ENCODE data around the gene EDEM2. TPM values are rescaled to one million over a fixed set of nuclear protein-coding genes. Genes with fewer than 3 reads are reported as not detected.
A peak's percentile ranks its signal among the peaks of the same experiment; 100 is the strongest.
"Not testable (repeated sequence)": the region's sequence is repeated elsewhere in the genome, so short reads cannot be mapped to it uniquely, and the experiment has no call there.

Gene EDEM2

DNA sequence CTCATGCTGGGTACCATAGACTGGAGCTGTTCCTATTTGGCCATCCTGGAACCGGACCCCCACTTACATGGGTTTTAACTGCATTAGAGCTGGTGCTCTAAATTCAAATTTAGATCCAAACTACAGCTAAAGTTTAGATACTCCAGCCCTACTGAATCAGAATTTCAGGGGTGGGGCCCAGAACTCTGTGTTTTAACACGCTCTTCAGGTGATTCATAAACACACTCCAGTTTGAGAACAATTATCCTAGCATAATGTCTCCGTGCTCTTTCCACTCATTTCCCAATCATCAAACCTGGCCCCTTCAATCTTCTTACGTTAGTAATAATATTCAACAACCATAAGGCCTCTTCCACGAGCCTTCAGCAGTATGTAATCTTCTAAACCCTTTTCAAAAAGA is 69.8 kb downstream of the EDEM2 start:
- H2AK5ac ChIP-seq (ENCODE audit: low read length) = no peak overlapping the region
- H3K27ac ChIP-seq (ENCODE audit: low read depth, low read length) = no peak overlapping the region
- DNase-seq = no peak
- peaks cover 10% of the 10 kb centered on the region for H3K79me2 ChIP-seq (ENCODE audit: control insufficient read depth, insufficient read depth, low read length)
- no peak overlapping the region for H2BK120ac ChIP-seq (ENCODE audit: low read depth, low read length)
- H2BK15ac ChIP-seq (replicated peaks; ENCODE audit: low read depth) = no peak overlapping the region
- H2BK5ac ChIP-seq (ENCODE audit: low read length) = no peak overlapping the region
- H3K79me1 ChIP-seq (ENCODE audit: low read length) = peaks cover 4% of the 10 kb centered on the region
- H4K5ac ChIP-seq (ENCODE audit: low read length) = no peak overlapping the region
- H3K4ac ChIP-seq (ENCODE audit: low read depth, low read length) = no peak overlapping the region
- no peak overlapping the region for H3K4me2 ChIP-seq (ENCODE audit: low read length)
- H3K4me3 ChIP-seq (ENCODE audit: low read length) = peak overlapping the region; percentile 6
- no CpG with 5 or more reads among the region's 5 CpGs for WGBS (ENCODE audit: extremely low coverage, insufficient coverage, low lambda C conversion rate)
- no peaks in the 10 kb centered on the region for H3K27me3 ChIP-seq (ENCODE audit: insufficient read depth, low read length, poor library complexity)
- no peak overlapping the region for H3K9ac ChIP-seq (ENCODE audit: low read length)
- no peaks in the 10 kb centered on the region for H3K4me1 ChIP-seq (ENCODE audit: control insufficient read depth, low read depth, low read length)
- no peak overlapping the region for H4K8ac ChIP-seq (ENCODE audit: low read depth, low read length)
- no peak overlapping the region for H3K56ac ChIP-seq (ENCODE audit: low read length)
- no peak overlapping the region for H3K18ac ChIP-seq (ENCODE audit: low read length)
- peaks cover 10% of the 10 kb centered on the region for H3K36me3 ChIP-seq (ENCODE audit: control insufficient read depth, insufficient read depth, low read length)
- H3K23ac ChIP-seq (ENCODE audit: low read length) = no peak overlapping the region

DNA sequence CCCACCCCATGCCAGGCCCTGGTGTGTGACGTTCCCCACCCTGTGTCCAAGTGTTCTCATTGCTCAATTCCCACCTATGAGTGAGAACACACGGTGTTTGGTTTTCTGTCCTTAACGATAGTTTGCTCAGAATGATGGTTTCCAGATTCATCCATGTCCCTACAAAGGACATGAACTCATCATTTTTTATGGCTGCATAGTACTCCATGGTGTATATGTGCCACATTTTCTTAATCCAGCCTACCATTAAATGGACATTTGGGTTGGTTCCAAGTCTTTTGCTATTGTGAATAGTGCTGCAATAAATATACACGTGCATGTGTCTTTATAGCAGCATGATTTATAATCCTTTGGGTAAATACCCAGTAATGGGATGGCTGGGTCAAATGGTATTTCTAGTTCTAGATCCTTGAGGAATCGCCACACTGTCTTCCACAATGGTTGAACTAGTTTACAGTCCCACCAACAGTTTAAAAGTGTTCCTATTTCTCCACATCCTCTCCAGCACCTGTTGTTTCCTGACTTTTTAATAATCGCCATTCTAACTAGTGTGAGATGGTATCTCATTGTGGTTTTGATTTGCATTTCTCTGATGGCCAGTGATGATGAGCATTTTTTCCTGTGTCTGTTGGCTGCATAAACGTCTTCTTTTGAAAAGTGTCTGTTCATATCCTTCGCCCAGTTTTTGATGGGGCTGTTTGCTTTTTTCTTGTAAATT is 75.5 kb downstream of the EDEM2 start:
- DNase-seq; H3K79me1 ChIP-seq (ENCODE audit: low read length); H2AK5ac ChIP-seq (ENCODE audit: low read length); H2BK120ac ChIP-seq (ENCODE audit: low read depth, low read length); H3K4me2 ChIP-seq (ENCODE audit: low read length); H2BK5ac ChIP-seq (ENCODE audit: low read length); H3K4me3 ChIP-seq (ENCODE audit: low read length); H3K4ac ChIP-seq (ENCODE audit: low read depth, low read length); H3K4me1 ChIP-seq (ENCODE audit: control insufficient read depth, low read depth, low read length); H3K9ac ChIP-seq (ENCODE audit: low read length); H4K8ac ChIP-seq (ENCODE audit: low read depth, low read length); H3K36me3 ChIP-seq (ENCODE audit: control insufficient read depth, insufficient read depth, low read length); H3K79me2 ChIP-seq (ENCODE audit: control insufficient read depth, insufficient read depth, low read length); H2BK15ac ChIP-seq (replicated peaks; ENCODE audit: low read depth); H3K27ac ChIP-seq (ENCODE audit: low read depth, low read length); H4K5ac ChIP-seq (ENCODE audit: low read length); H3K27me3 ChIP-seq (ENCODE audit: insufficient read depth, low read length, poor library complexity); H3K23ac ChIP-seq (ENCODE audit: low read length); H3K18ac ChIP-seq (ENCODE audit: low read length); H3K56ac ChIP-seq (ENCODE audit: low read length): not testable (repeated sequence)
- no CpG with 5 or more reads among the region's 8 CpGs for WGBS (ENCODE audit: extremely low coverage, insufficient coverage, low lambda C conversion rate)

DNA sequence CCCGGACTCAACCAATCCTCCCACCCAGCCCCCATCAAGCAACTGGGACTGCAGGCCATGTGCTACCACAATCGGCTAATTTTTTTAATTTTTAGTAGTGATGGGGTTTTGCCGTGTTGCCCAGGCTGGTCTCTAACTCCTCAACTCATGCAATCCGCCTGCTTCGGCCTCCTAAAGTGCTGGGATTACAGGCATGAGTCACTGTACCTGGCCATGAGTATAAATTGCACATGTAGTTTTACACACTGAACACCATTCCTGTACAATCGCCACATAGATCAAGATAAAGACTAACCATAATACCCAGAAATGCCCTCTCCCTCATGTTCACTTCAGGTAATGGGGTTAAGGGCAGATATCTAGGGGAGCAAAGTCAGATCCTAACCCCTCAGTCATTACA is 80.9 kb downstream of the EDEM2 start:
- no peak for DNase-seq
- no peak overlapping the region for H2BK120ac ChIP-seq (ENCODE audit: low read depth, low read length)
- H3K79me2 ChIP-seq (ENCODE audit: control insufficient read depth, insufficient read depth, low read length) = peaks cover 12% of the 10 kb centered on the region
- no peak overlapping the region for H3K27ac ChIP-seq (ENCODE audit: low read depth, low read length)
- H2BK5ac ChIP-seq (ENCODE audit: low read length) = no peak overlapping the region
- no peak overlapping the region for H2BK15ac ChIP-seq (replicated peaks; ENCODE audit: low read depth)
- H3K4me3 ChIP-seq (ENCODE audit: low read length) = no peak overlapping the region
- no peak overlapping the region for H3K18ac ChIP-seq (ENCODE audit: low read length)
- H3K23ac ChIP-seq (ENCODE audit: low read length) = no peak overlapping the region
- H3K27me3 ChIP-seq (ENCODE audit: insufficient read depth, low read length, poor library complexity) = no peaks in the 10 kb centered on the region
- no peak overlapping the region for H3K4ac ChIP-seq (ENCODE audit: low read depth, low read length)
- H3K9ac ChIP-seq (ENCODE audit: low read length) = no peak overlapping the region
- no peak overlapping the region for H4K5ac ChIP-seq (ENCODE audit: low read length)
- H4K8ac ChIP-seq (ENCODE audit: low read depth, low read length) = no peak overlapping the region
- no peak overlapping the region for H3K56ac ChIP-seq (ENCODE audit: low read length)
- H3K36me3 ChIP-seq (ENCODE audit: control insufficient read depth, insufficient read depth, low read length) = no peaks in the 10 kb centered on the region
- H3K4me2 ChIP-seq (ENCODE audit: low read length) = no peak overlapping the region
- H2AK5ac ChIP-seq (ENCODE audit: low read length) = no peak overlapping the region
- H3K79me1 ChIP-seq (ENCODE audit: low read length) = peaks cover 11% of the 10 kb centered on the region
- WGBS (ENCODE audit: extremely low coverage, insufficient coverage, low lambda C conversion rate) = no CpG with 5 or more reads among the region's 6 CpGs
- peaks cover 4% of the 10 kb centered on the region for H3K4me1 ChIP-seq (ENCODE audit: control insufficient read depth, low read depth, low read length)

Small RNA genes lying within 50 kb of the gene (small RNA-seq; reads per million reads assigned to genes)
- not detected for gene RF00275 (ENCODE audit: insufficient read depth)
- not detected for gene RNA5SP483 (ENCODE audit: insufficient read depth)

All from mesendoderm (in vitro differentiated cells).